Neuronal stem cell (in vitro differentiated cells): ENCODE measurements around the gene IMMP2L.
"Not testable (repeated sequence)": the region's sequence is repeated elsewhere in the genome, so short reads cannot be mapped to it uniquely, and the experiment has no call there.

Source experiments
- DNase-seq: peaks from one replicate; pipeline ENCODE4 v3.0.0-alpha.2; 2013; ENCODE audit warnings: low spot score
- H2AFZ ChIP-seq: one replicate; pipeline ENCODE4 v1.6.1; 2013; ENCODE audit warnings: mild to moderate bottlenecking, low read length, inconsistent platforms
- H2AK5ac ChIP-seq: 2 replicates; pipeline ENCODE4 v1.6.1; 2013; ENCODE audit warnings: low read depth, mild to moderate bottlenecking, inconsistent platforms, low read length, moderate library complexity, mixed read lengths
- H2BK120ac ChIP-seq: 2 replicates; pipeline ENCODE4 v1.6.1; 2013; ENCODE audit warnings: low read depth, mild to moderate bottlenecking, inconsistent platforms, low read length, moderate library complexity, mixed read lengths
- H2BK12ac ChIP-seq: one replicate; pipeline ENCODE4 v1.6.1; 2013; ENCODE audit warnings: low read length, inconsistent platforms
- H2BK15ac ChIP-seq: 2 replicates; pipeline ENCODE4 v1.6.1; 2013; ENCODE audit warnings: mild to moderate bottlenecking, low read length, inconsistent platforms, mixed read lengths
- H2BK5ac ChIP-seq: one replicate; pipeline ENCODE4 v1.6.1; 2013; ENCODE audit warnings: inconsistent platforms, mild to moderate bottlenecking, low read length, moderate library complexity
- H3K14ac ChIP-seq: one replicate; pipeline ENCODE4 v1.6.1; 2013; ENCODE audit warnings: low read length, inconsistent platforms
- H3K18ac ChIP-seq: 2 replicates; pipeline ENCODE4 v1.6.1; 2013; ENCODE audit warnings: low read length, inconsistent platforms
- H3K23ac ChIP-seq: 2 replicates; pipeline ENCODE4 v1.6.1; 2013; ENCODE audit warnings: low read depth, mild to moderate bottlenecking, mixed read lengths, low read length, inconsistent platforms; ENCODE audit not compliant: poor library complexity
- H3K27ac ChIP-seq: replicated peaks from 3 replicates; pipeline ENCODE4 v1.5.1; 2013; ENCODE audit warnings: low read length, inconsistent platforms
- H3K27me3 ChIP-seq, 3 experiments: 2 replicates each; pipeline ENCODE4 v1.6.1; 2013; ENCODE audit warnings: low read length in 3 of 3, mild to moderate bottlenecking in 2 of 3, inconsistent platforms in 1 of 3, low read depth in 1 of 3, mixed read lengths in 1 of 3, moderate library complexity in 1 of 3; ENCODE audit not compliant: control insufficient read depth in 3 of 3, insufficient read depth in 3 of 3
- H3K36me3 ChIP-seq, 2 donors: replicated peaks in 1 of 2; 2 replicates each; pipeline ENCODE4 v1.6.1; 2013; ENCODE audit warnings: low read length in 2 of 2; ENCODE audit not compliant: control insufficient read depth in 2 of 2, insufficient read depth in 2 of 2
- H3K4ac ChIP-seq: 2 replicates; pipeline ENCODE4 v1.6.1; 2013; ENCODE audit warnings: inconsistent platforms, mild to moderate bottlenecking, low read length, moderate library complexity
- H3K4me1 ChIP-seq, 2 donors: 1 replicate in 1 of 2; 2 replicates in 1 of 2; pipeline ENCODE4 v1.6.1; 2013; ENCODE audit warnings: low read length in 2 of 2, low read depth in 1 of 2; ENCODE audit not compliant: control insufficient read depth in 2 of 2, insufficient read depth in 1 of 2
- H3K4me2 ChIP-seq: one replicate; pipeline ENCODE4 v1.6.1; 2013; ENCODE audit warnings: mild to moderate bottlenecking, low read length, inconsistent platforms; ENCODE audit not compliant: insufficient read depth, poor library complexity, severe bottlenecking
- H3K4me3 ChIP-seq, 2 donors: 2 replicates each; pipeline ENCODE4 v1.5.1; 2013; ENCODE audit warnings: low read length in 2 of 2, mild to moderate bottlenecking in 2 of 2, inconsistent platforms in 1 of 2, moderate library complexity in 1 of 2
- H3K79me1 ChIP-seq: one replicate; pipeline ENCODE4 v1.6.1; 2013; ENCODE audit warnings: low read depth, mild to moderate bottlenecking, inconsistent platforms, low read length, moderate library complexity
- H3K9ac ChIP-seq: one replicate; pipeline ENCODE4 v1.6.1; 2013; ENCODE audit warnings: mild to moderate bottlenecking, low read depth, low read length, inconsistent platforms; ENCODE audit not compliant: poor library complexity
- H3K9me3 ChIP-seq, 2 donors: replicated peaks in 1 of 2; 2 replicates each; pipeline versions ENCODE3 to v1.6.1; 2013; ENCODE audit warnings: low read length in 2 of 2, mild to moderate bottlenecking in 2 of 2, inconsistent platforms in 1 of 2, low read depth in 1 of 2, mixed read lengths in 1 of 2, moderate library complexity in 1 of 2; ENCODE audit not compliant: control insufficient read depth in 2 of 2, insufficient read depth in 1 of 2
- H4K8ac ChIP-seq: one replicate; pipeline ENCODE4 v1.6.1; 2013; ENCODE audit warnings: low read depth, mild to moderate bottlenecking, inconsistent platforms, low read length, moderate library complexity
- H4K91ac ChIP-seq: one replicate; pipeline ENCODE4 v1.6.1; 2013; ENCODE audit warnings: low read length, low read depth, mild to moderate bottlenecking, inconsistent platforms; ENCODE audit not compliant: poor library complexity
- WGBS, 2 donors: extraction: QIAGEN DNeasy Blood & Tissue Kit; methylation state at CpG; one replicate each; pipeline ENCODE4 v1.1.7; 2013; ENCODE audit warnings: missing lambda C conversion rate in 2 of 2, mixed read lengths in 1 of 2; ENCODE audit not compliant: insufficient read length in 2 of 2, insufficient replicate concordance in 1 of 2; ENCODE audit errors: extremely low coverage in 2 of 2; 5-methylcytosine and 5-hydroxymethylcytosine counted together

IMMP2L gene

GRCh38 chr7:111581207-111581606, 18.9 kb upstream of the IMMP2L start:
- H2BK5ac ChIP-seq, H3K4me1 ChIP-seq, H3K4me2 ChIP-seq, H2AFZ ChIP-seq, DNase-seq, H4K91ac ChIP-seq, H3K36me3 ChIP-seq, H3K79me1 ChIP-seq, H3K9ac ChIP-seq, H3K4me3 ChIP-seq, H2BK120ac ChIP-seq, H2BK15ac ChIP-seq, H3K9me3 ChIP-seq, H2BK12ac ChIP-seq, H3K4ac ChIP-seq, H4K8ac ChIP-seq, H3K27me3 ChIP-seq, H3K18ac ChIP-seq, H3K14ac ChIP-seq, H2AK5ac ChIP-seq, H3K27ac ChIP-seq, H3K23ac ChIP-seq: not testable (repeated sequence)
- no CpG with 5 or more reads among the region's 7 CpGs for WGBS, 2 donors

GRCh38 chr7:111578754-111579153, 16.5 kb upstream of the IMMP2L start:
- Histone ChIP-seq H3K4me3 (no peak overlapping the region), H3K4ac (no peak overlapping the region), H3K23ac (no peak overlapping the region), H4K8ac (no peak overlapping the region), H2AK5ac (no peak overlapping the region), H2BK15ac (no peak overlapping the region), H3K79me1 (no peaks in the 10 kb centered on the region), H3K18ac (no peak overlapping the region), H2AFZ (no peak overlapping the region), H3K36me3 (no peaks in the 10 kb centered on the region), H3K9ac (no peak overlapping the region), H3K14ac (no peak overlapping the region), H3K9me3 (no peaks in the 10 kb centered on the region), H3K27me3 (no peaks in the 10 kb centered on the region), H3K4me2 (no peak overlapping the region), H2BK5ac (no peak overlapping the region), H3K4me1 (no peaks in the 10 kb centered on the region), H2BK120ac (no peak overlapping the region), H3K27ac (no peak overlapping the region), H4K91ac (no peak overlapping the region), H2BK12ac (no peak overlapping the region)
- DNase-seq: no peak

- no peaks in the 10 kb centered on the region for H3K4me1 ChIP-seq
- H3K18ac ChIP-seq: no peak overlapping the region
- no peak for DNase-seq
- H4K8ac ChIP-seq: no peak overlapping the region
- H3K14ac ChIP-seq: no peak overlapping the region
- H2BK12ac ChIP-seq: no peak overlapping the region
- H4K91ac ChIP-seq: no peak overlapping the region
- H2AK5ac ChIP-seq: no peak overlapping the region
- no peak overlapping the region for H3K4me3 ChIP-seq
- H2BK5ac ChIP-seq: no peak overlapping the region
- H3K9me3 ChIP-seq: peaks cover 0 to 2% of the 10 kb centered on the region in 2 donors
- no peaks in the 10 kb centered on the region for H3K79me1 ChIP-seq
- no peak overlapping the region for H3K27ac ChIP-seq
- H3K4me2 ChIP-seq: no peak overlapping the region
- no peaks in the 10 kb centered on the region for H3K36me3 ChIP-seq
- no CpG with 5 or more reads among the region's 5 CpGs for WGBS, 2 donors
- no peak overlapping the region for H2BK15ac ChIP-seq
- no peak overlapping the region for H3K23ac ChIP-seq
- H2BK120ac ChIP-seq: no peak overlapping the region
- no peak overlapping the region for H2AFZ ChIP-seq
- H3K27me3 ChIP-seq: no peaks in the 10 kb centered on the region
- no peak overlapping the region for H3K9ac ChIP-seq
- no peak overlapping the region for H3K4ac ChIP-seq
These were observed 9.4 kb upstream of the IMMP2L start for GRCh38 chr7:111571720-111572119.

- Histone ChIP-seq H2BK15ac (no peak overlapping the region), H3K4me3 (no peak overlapping the region), H3K14ac (no peak overlapping the region), H3K4me1 (no peaks in the 10 kb centered on the region), H3K27ac (no peak overlapping the region), H3K4ac (no peak overlapping the region), H4K8ac (no peak overlapping the region), H3K27me3 (no peaks in the 10 kb centered on the region), H3K9me3 (peaks cover 0 to 2% of the 10 kb centered on the region in 2 donors), H4K91ac (no peak overlapping the region), H2AFZ (no peak overlapping the region), H3K4me2 (no peak overlapping the region), H3K18ac (no peak overlapping the region), H2BK120ac (no peak overlapping the region), H3K9ac (no peak overlapping the region), H2BK12ac (no peak overlapping the region), H3K79me1 (no peaks in the 10 kb centered on the region), H3K23ac (no peak overlapping the region), H3K36me3 (no peaks in the 10 kb centered on the region), H2BK5ac (no peak overlapping the region), H2AK5ac (no peak overlapping the region)
- no CpG with 5 or more reads among the region's 1 CpG for WGBS, 2 donors
- no peak for DNase-seq
These were observed 6.7 kb upstream of the IMMP2L start for GRCh38 chr7:111568870-111569462.
